GM12878 (cell line): ENCODE measurements around the gene MAML2. TPM values are rescaled to one million over a fixed set of nuclear protein-coding genes. Genes with fewer than 3 reads are reported as not detected.

Experiments used
- ATAC-seq: fragments of 200-7000 bp; cut with Tn5 transposase; 3 replicates; pipeline ENCODE4 v1.9.1; 2020; ENCODE audit warnings: mild to moderate bottlenecking, moderate library complexity
- BruUV-seq: library from RNA; stranded (reverse); fragments of 400-500 nt; replicated peaks from 2 replicates; lab custom pipeline; 2021; lab: Mats Ljungman, UMichigan
- CTCF ChIA-PET: fragments of 300-600 bp; sonication (Branson Sonifier 250); formaldehyde crosslinking; extraction: SDS; loops from one replicate; lab custom pipeline; 2021; ENCODE audit warnings: inconsistent platforms; lab: Yijun Ruan, JAX
- POLR2A ChIA-PET: fragments of 350-600 bp; formaldehyde crosslinking; extraction: SDS; loops from one replicate; lab custom pipeline; 2021; ENCODE audit warnings: inconsistent platforms; lab: Charles Lee
- RAD21 ChIA-PET: fragments of 300-600 bp; sonication (Branson Sonifier 250); formaldehyde crosslinking; loops from one replicate; lab custom pipeline; 2023; ENCODE audit warnings: antibody characterized with exemption; ENCODE audit not compliant: unreplicated experiment; lab: Charles Lee
- SMC1A ChIA-PET: fragments of 300-600 bp; sonication (Branson Sonifier 250); formaldehyde crosslinking; loops from one replicate; lab custom pipeline; 2023; ENCODE audit not compliant: unreplicated experiment, uncharacterized antibody; lab: Charles Lee
- DNase-seq: peaks from one replicate; pipeline ENCODE4 v3.0.0-alpha.2; 2011; ENCODE audit warnings: low read depth, low spot score
- FAIRE-seq: peaks from 3 replicates; lab custom pipeline; 2011; peaks lifted over from hg19 to GRCh38; lab: Jason Lieb, UNC
- H2AFZ ChIP-seq: 2 replicates; pipeline ENCODE4 v1.6.0; 2011; ENCODE audit warnings: low read depth, low read length, control low read depth; ENCODE audit not compliant: control insufficient read depth
- H3K27ac ChIP-seq: 2 replicates; pipeline ENCODE4 v1.5.1; 2011; ENCODE audit warnings: control low read depth; ENCODE audit not compliant: control insufficient read depth, insufficient read depth
- H3K27me3 ChIP-seq, 2 experiments: replicated peaks in 1 of 2; 2 replicates each; pipeline versions ENCODE4 v1.6.0 to v1.6.1; 2011; ENCODE audit warnings: low read length in 1 of 2; ENCODE audit not compliant: control insufficient read depth in 2 of 2, insufficient read depth in 2 of 2
- H3K36me3 ChIP-seq, 2 experiments: 2 replicates each; pipeline ENCODE4 v1.5.1; 2011; ENCODE audit warnings: low read length in 1 of 2; ENCODE audit not compliant: control insufficient read depth in 2 of 2, insufficient read depth in 2 of 2
- H3K4me1 ChIP-seq: 2 replicates; pipeline ENCODE4 v1.6.1; 2011; ENCODE audit warnings: mild to moderate bottlenecking, low read length, moderate library complexity, mixed read lengths; ENCODE audit not compliant: control insufficient read depth, insufficient read depth
- H3K4me2 ChIP-seq: 2 replicates; pipeline ENCODE4 v1.6.0; 2011; ENCODE audit warnings: control low read depth; ENCODE audit not compliant: control insufficient read depth, insufficient read depth
- H3K4me3 ChIP-seq: fragments of 200-600 bp; sonication (generic); 2 replicates; pipeline ENCODE4 v1.5.1; 2016
- H3K79me2 ChIP-seq: 2 replicates; pipeline ENCODE4 v1.6.0; 2011; ENCODE audit warnings: low read length; ENCODE audit not compliant: control insufficient read depth, insufficient read depth
- H3K9ac ChIP-seq: 2 replicates; pipeline ENCODE4 v1.8.0; 2011; ENCODE audit warnings: low read length, control low read depth, mixed read lengths; ENCODE audit not compliant: control insufficient read depth, insufficient read depth
- H3K9me3 ChIP-seq: replicated peaks from 3 replicates; pipeline ENCODE4 v1.5.1; 2011; ENCODE audit warnings: mild to moderate bottlenecking, low read length; ENCODE audit not compliant: control insufficient read depth, insufficient read depth
- H4K20me1 ChIP-seq: 2 replicates; pipeline ENCODE4 v1.6.0; 2011; ENCODE audit not compliant: control insufficient read depth, insufficient read depth
- BACH1 ChIP-seq: fragments of 450-650 bp; IDR thresholded peaks from 2 replicates; pipeline ENCODE4 v1.6.1; 2017; ENCODE audit warnings: mild to moderate bottlenecking, borderline replicate concordance
- BCL3 ChIP-seq: IDR thresholded peaks from 2 replicates; pipeline ENCODE4 v1.6.1; 2011; ENCODE audit warnings: borderline replicate concordance, low read depth, mild to moderate bottlenecking, moderate library complexity, low read length; ENCODE audit not compliant: insufficient read depth, poor library complexity, severe bottlenecking
- CREB1 ChIP-seq: IDR thresholded peaks from 2 replicates; pipeline ENCODE4 v1.6.1; 2012; ENCODE audit warnings: low read depth, mild to moderate bottlenecking, inconsistent platforms
- FOXM1 ChIP-seq: IDR thresholded peaks from 2 replicates; pipeline ENCODE4 v1.6.1; 2012; ENCODE audit warnings: low read depth, mild to moderate bottlenecking, inconsistent platforms, low read length, moderate library complexity
- GATAD2B ChIP-seq: fragments of 450-650 bp; conservative IDR thresholded peaks from 2 replicates; pipeline ENCODE4 v1.6.1; 2017; ENCODE audit warnings: low read depth, mild to moderate bottlenecking, moderate library complexity
- HDAC6 ChIP-seq: fragments of 200-600 bp; sonication (generic); IDR thresholded peaks from one replicate; pipeline ENCODE4 v1.8.0; 2017; ENCODE audit warnings: antibody characterized with exemption; ENCODE audit not compliant: unreplicated experiment
- NR2C1 ChIP-seq: fragments of 450-650 bp; IDR thresholded peaks from 2 replicates; pipeline ENCODE4 v1.6.1; 2017; ENCODE audit warnings: antibody characterized with exemption, mild to moderate bottlenecking, moderate library complexity
- NR2C2 ChIP-seq: IDR thresholded peaks from 2 replicates; pipeline ENCODE4 v1.6.1; 2011; ENCODE audit warnings: borderline replicate concordance, low read depth; ENCODE audit not compliant: control insufficient read depth, insufficient read length
- PKNOX1 ChIP-seq: fragments of 450-650 bp; IDR thresholded peaks from 2 replicates; pipeline ENCODE4 v1.6.1; 2016; ENCODE audit warnings: mild to moderate bottlenecking
- RELA ChIP-seq: fragments of 450-650 bp; IDR thresholded peaks from 2 replicates; pipeline ENCODE4 v1.8.0; 2014; ENCODE audit warnings: borderline replicate concordance; ENCODE audit not compliant: partially characterized antibody
- SIN3A ChIP-seq: IDR thresholded peaks from 2 replicates; pipeline ENCODE4 v1.6.1; 2012; ENCODE audit warnings: low read depth, low read length, improper control_type of control experiment
- SMAD1 ChIP-seq: fragments of 450-650 bp; IDR thresholded peaks from 2 replicates; pipeline ENCODE4 v1.6.1; 2018; ENCODE audit warnings: mild to moderate bottlenecking, low read depth; ENCODE audit not compliant: partially characterized antibody
- USF1 ChIP-seq: IDR thresholded peaks from 2 replicates; pipeline ENCODE4 v1.6.1; 2011; ENCODE audit warnings: borderline replicate concordance, low read depth, mild to moderate bottlenecking, moderate library complexity, mixed read lengths, low read length; ENCODE audit not compliant: insufficient read depth; ENCODE audit errors: extremely low read length
- ZNF687 ChIP-seq: fragments of 450-650 bp; IDR thresholded peaks from 2 replicates; pipeline ENCODE4 v1.6.1; 2017; ENCODE audit warnings: mild to moderate bottlenecking, moderate library complexity
- WGBS: methylation state at CpG from one replicate; pipeline ENCODE4 v1.1.6; 2016; ENCODE audit warnings: low lambda C conversion rate; ENCODE audit not compliant: insufficient replicate concordance, insufficient coverage; ENCODE audit errors: missing lambda C conversion rate; 5-methylcytosine and 5-hydroxymethylcytosine counted together
- in situ Hi-C: fragments of 300-500 bp; cut with MboI; formaldehyde crosslinking; loops from 9 replicates; pipeline ENCODE4 v1.14.3; 2018; ENCODE audit warnings: mixed read lengths
- intact Hi-C: fragments of 100-400 bp; cut with micrococcal nuclease; formaldehyde crosslinking; loops from one replicate; pipeline ENCODE4 v1.14.2; 2022; ENCODE audit not compliant: unreplicated experiment
- polyA plus RNA-seq, 11 experiments: library from polyadenylated mRNA; depleted of rRNA in 4 of 11; unstranded in 6 of 11; stranded (reverse) in 5 of 11; fragments of >200 nt; fragmentation: Nextera tagmentation in 4 of 11; fragmentation: Illumina TruSeq in 1 of 11; extraction: Ambion mirVana in 4 of 11; extraction: Trizol in 1 of 11; gene quantifications; 1 replicate in 1 of 11; 2 replicates in 10 of 11; pipeline versions ENCODE4 v1.2.1 to v1.2.3, GENCODE V29; 2011 to 2016; ENCODE audit warnings: inconsistent platforms in 2 of 11, missing spikeins in 2 of 11, low read depth in 1 of 11
- total RNA-seq, 4 experiments: library from RNA; depleted of rRNA in 3 of 4; stranded (reverse); fragments of >200 nt in 3 of 4; fragmentation: Illumina TruSeq in 1 of 4; extraction: Trizol in 1 of 4; gene quantifications; 2 replicates each; pipeline versions ENCODE4 v1.2.1 to v1.2.3, GENCODE V29; 2013 to 2021

Gene MAML2
- total and polyA plus RNA-seq, 10 of the 15 experiments (the other 5 are each of a cell fraction or from before 2014, with no cell fraction given): 2.5 to 15.1 (median 12.0) TPM

- H3K9ac ChIP-seq: no peak overlapping the region
- no peak overlapping the region for H3K4me2 ChIP-seq
- H3K27ac ChIP-seq: no peak overlapping the region
- H3K9me3 ChIP-seq: no peaks in the 10 kb centered on the region
- H3K79me2 ChIP-seq: no peaks in the 10 kb centered on the region
- no peak for DNase-seq
- no peak overlapping the region for H2AFZ ChIP-seq
- 0 out of 2 replicates have a peak, but pooled peaks cover 5% of the 10 kb centered on the region for H3K4me1 ChIP-seq
- no peak for FAIRE-seq
- H3K27me3 ChIP-seq: no peaks in the 10 kb centered on the region
- ChIA-PET SMC1A (no interaction called here), RAD21 (no interaction called here), POLR2A (no interaction called here), CTCF (no interaction called here)
- H3K36me3 ChIP-seq: no peaks in the 10 kb centered on the region; a peak in 1 of 4 replicates
- in situ Hi-C loops (no loop called here), intact Hi-C loops (no loop called here)
- H4K20me1 ChIP-seq: no peaks in the 10 kb centered on the region
- WGBS: 95% methylated on average over 1 of the region's 1 CpG
- no TSS peak for BruUV-seq
- ATAC-seq: no peak
- no peak overlapping the region for H3K4me3 ChIP-seq
- TF ChIP-seq HDAC6: no peak
- TF ChIP-seq CREB1: no peak
- TF ChIP-seq ZNF687: no peak
- no peak for TF ChIP-seq NR2C1
- TF ChIP-seq SMAD1: no peak
- no peak for TF ChIP-seq NR2C2
- no peak for TF ChIP-seq RELA
- TF ChIP-seq PKNOX1: no peak
- TF ChIP-seq BCL3: no peak
- TF ChIP-seq BACH1: no peak
- no peak for TF ChIP-seq SIN3A
- no peak for TF ChIP-seq GATAD2B
- TF ChIP-seq USF1: no peak
- no peak for TF ChIP-seq FOXM1
Measured at GRCh38 chr11:96004862-96005261, 338.1 kb downstream of the MAML2 start.
